OCI-LY7 (cell line): Measurements from ENCODE around the gene PRH2. TPM values are rescaled to one million over a fixed set of nuclear protein-coding genes. Genes with fewer than 3 reads are reported as not detected.

Source experiments
- BruUV-seq: library from RNA; stranded (reverse); fragments of 400-500 nt; replicated peaks from 2 replicates; lab custom pipeline; 2021; lab: Mats Ljungman, UMichigan
- CTCF ChIA-PET: fragments of 300-600 bp; sonication (Branson Sonifier 250); formaldehyde crosslinking; loops from one replicate; lab custom pipeline; 2022; ENCODE audit warnings: antibody characterized with exemption; ENCODE audit not compliant: unreplicated experiment; lab: Charles Lee
- POLR2A ChIA-PET: fragments of 300-600 bp; sonication (Branson Sonifier 250); formaldehyde crosslinking; loops from one replicate; lab custom pipeline; 2022; ENCODE audit warnings: antibody characterized with exemption; lab: Charles Lee
- DNase-seq: peaks from one replicate; pipeline ENCODE4 v3.0.0-alpha.2; 2015; ENCODE audit warnings: low spot score
- H2AFZ ChIP-seq: fragments of 200-600 bp; sonication (generic), shearing (Covaris generic); 2 replicates; pipeline ENCODE4 v1.6.1; 2014; ENCODE audit warnings: mild to moderate bottlenecking, antibody characterized with exemption, low read length, moderate library complexity
- H3K27ac ChIP-seq: fragments of 200-600 bp; sonication (generic); 2 replicates; pipeline ENCODE4 v1.5.1; 2014; ENCODE audit warnings: mixed run types, low read depth, mild to moderate bottlenecking, moderate library complexity, low read length, inconsistent platforms; ENCODE audit not compliant: poor library complexity, severe bottlenecking
- H3K36me3 ChIP-seq: fragments of 200-600 bp; sonication (generic); 2 replicates; pipeline ENCODE4 v1.6.1; 2014; ENCODE audit warnings: mild to moderate bottlenecking, antibody characterized with exemption, low read length, moderate library complexity, mixed read lengths; ENCODE audit not compliant: insufficient read depth
- H3K4me1 ChIP-seq: fragments of 200-600 bp; sonication (generic); 2 replicates; pipeline ENCODE4 v1.5.1; 2014; ENCODE audit warnings: mild to moderate bottlenecking, low read length; ENCODE audit not compliant: insufficient read depth, poor library complexity, severe bottlenecking
- H3K4me2 ChIP-seq: fragments of 200-600 bp; sonication (generic); 2 replicates; pipeline ENCODE4 v1.6.1; 2014; ENCODE audit warnings: mild to moderate bottlenecking, low read length
- H3K4me3 ChIP-seq: fragments of 200-600 bp; sonication (generic); 2 replicates; pipeline ENCODE4 v1.5.1; 2014; ENCODE audit warnings: mild to moderate bottlenecking, low read depth, low read length; ENCODE audit not compliant: poor library complexity, severe bottlenecking
- H3K79me2 ChIP-seq: fragments of 200-600 bp; sonication (generic); 2 replicates; pipeline ENCODE4 v1.6.1; 2016; ENCODE audit warnings: low read depth, mild to moderate bottlenecking, low read length, moderate library complexity, mixed read lengths; ENCODE audit not compliant: insufficient read depth
- H3K9me2 ChIP-seq: fragments of 200-600 bp; sonication (generic); 2 replicates; pipeline ENCODE4 v1.6.1; 2016; ENCODE audit warnings: mild to moderate bottlenecking, low read length, mixed read lengths; ENCODE audit not compliant: insufficient read depth
- H3K9me3 ChIP-seq: fragments of 200-600 bp; sonication (generic); 2 replicates; pipeline ENCODE4 v1.6.1; 2014; ENCODE audit warnings: mild to moderate bottlenecking, mixed run types, low read length, mixed read lengths
- H4K20me1 ChIP-seq: fragments of 200-600 bp; sonication (generic); 2 replicates; pipeline ENCODE4 v1.6.1; 2014; ENCODE audit warnings: mild to moderate bottlenecking, antibody characterized with exemption, low read length, moderate library complexity, mixed read lengths; ENCODE audit not compliant: insufficient read depth
- EZH2phosphoT487 ChIP-seq: fragments of 200-600 bp; sonication (generic); IDR thresholded peaks from 2 replicates; pipeline ENCODE4 v1.6.1; 2018; ENCODE audit warnings: low read depth, borderline replicate concordance, mild to moderate bottlenecking, mixed run types, antibody characterized with exemption, low read length, moderate library complexity, mixed read lengths
- intact Hi-C: fragments of 100-400 bp; cut with micrococcal nuclease; formaldehyde crosslinking; loops from one replicate; pipeline ENCODE4 v1.10.0; 2022; ENCODE audit not compliant: unreplicated experiment
- total RNA-seq, 2 experiments: library from RNA; depleted of rRNA in 1 of 2; stranded (reverse); fragments of >200 nt in 1 of 2; shearing (Covaris generic) in 1 of 2; gene quantifications; 2 replicates each; pipeline ENCODE4 v1.2.3, GENCODE V29; 2014 to 2022
- TF ChIP-seq, protein P1 (sequence below): fragments of 200-600 bp; sonication (generic); conservative IDR thresholded peaks from 2 replicates; pipeline ENCODE4 v1.5.1; 2014; ENCODE audit warnings: mild to moderate bottlenecking, antibody characterized with exemption, low read length, moderate library complexity, mixed read lengths

PRH2 gene
- total RNA-seq, 2 experiments from 2014 or later, result not detected

DNA sequence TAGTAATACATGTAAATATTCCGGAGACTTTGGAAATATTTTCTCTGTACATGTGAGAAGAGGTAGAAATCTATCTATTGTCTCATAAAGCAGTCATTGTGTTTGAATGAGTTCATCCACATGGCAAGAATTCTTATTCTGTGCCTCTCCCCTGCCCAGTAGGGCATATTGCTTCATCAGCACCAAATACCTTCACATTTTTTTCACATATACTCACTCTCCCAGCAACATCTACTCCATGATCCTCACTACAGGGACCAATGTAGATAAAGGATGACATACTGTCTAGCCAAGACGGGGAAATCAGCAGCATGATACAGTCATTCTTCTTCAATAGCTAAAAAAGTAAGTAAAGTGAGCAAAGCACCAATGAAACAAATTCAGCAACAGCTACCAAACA is 11.4 kb downstream of the PRH2 start:
- no peaks in the 10 kb centered on the region for H3K36me3 ChIP-seq
- no peaks in the 10 kb centered on the region for H3K9me2 ChIP-seq
- H4K20me1 ChIP-seq, result no peaks in the 10 kb centered on the region
- ChIA-PET POLR2A (no interaction called here), CTCF (no interaction called here)
- no peak overlapping the region for H3K4me3 ChIP-seq
- H3K79me2 ChIP-seq, result no peaks in the 10 kb centered on the region
- DNase-seq, result no peak
- no peak overlapping the region for H3K4me2 ChIP-seq
- BruUV-seq, result no TSS peak
- TF ChIP-seq, protein P1, sequence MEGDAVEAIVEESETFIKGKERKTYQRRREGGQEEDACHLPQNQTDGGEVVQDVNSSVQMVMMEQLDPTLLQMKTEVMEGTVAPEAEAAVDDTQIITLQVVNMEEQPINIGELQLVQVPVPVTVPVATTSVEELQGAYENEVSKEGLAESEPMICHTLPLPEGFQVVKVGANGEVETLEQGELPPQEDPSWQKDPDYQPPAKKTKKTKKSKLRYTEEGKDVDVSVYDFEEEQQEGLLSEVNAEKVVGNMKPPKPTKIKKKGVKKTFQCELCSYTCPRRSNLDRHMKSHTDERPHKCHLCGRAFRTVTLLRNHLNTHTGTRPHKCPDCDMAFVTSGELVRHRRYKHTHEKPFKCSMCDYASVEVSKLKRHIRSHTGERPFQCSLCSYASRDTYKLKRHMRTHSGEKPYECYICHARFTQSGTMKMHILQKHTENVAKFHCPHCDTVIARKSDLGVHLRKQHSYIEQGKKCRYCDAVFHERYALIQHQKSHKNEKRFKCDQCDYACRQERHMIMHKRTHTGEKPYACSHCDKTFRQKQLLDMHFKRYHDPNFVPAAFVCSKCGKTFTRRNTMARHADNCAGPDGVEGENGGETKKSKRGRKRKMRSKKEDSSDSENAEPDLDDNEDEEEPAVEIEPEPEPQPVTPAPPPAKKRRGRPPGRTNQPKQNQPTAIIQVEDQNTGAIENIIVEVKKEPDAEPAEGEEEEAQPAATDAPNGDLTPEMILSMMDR, result no peak
- no peaks in the 10 kb centered on the region for H3K9me3 ChIP-seq
- no peak overlapping the region for H2AFZ ChIP-seq
- H3K4me1 ChIP-seq, result no peaks in the 10 kb centered on the region
- no peak overlapping the region for H3K27ac ChIP-seq
- intact Hi-C loops, result no loop called here

GRCh38 chr12:10941369-10941768 is 12.3 kb downstream of the PRH2 start:
- Histone ChIP-seq H3K36me3 (no peaks in the 10 kb centered on the region), H3K4me3 (no peak overlapping the region), H3K9me2 (no peaks in the 10 kb centered on the region), H3K4me2 (no peak overlapping the region), H3K79me2 (no peaks in the 10 kb centered on the region), H2AFZ (no peak overlapping the region), H4K20me1 (no peaks in the 10 kb centered on the region), H3K27ac (no peak overlapping the region), H3K9me3 (no peaks in the 10 kb centered on the region), H3K4me1 (no peaks in the 10 kb centered on the region)
- BruUV-seq, result no TSS peak
- ChIA-PET POLR2A (no interaction called here), CTCF (no interaction called here)
- intact Hi-C loops, result no loop called here
- DNase-seq, result no peak
- TF ChIP-seq EZH2phosphoT487, result no peak
- TF ChIP-seq, protein P1, result no peak

DNA sequence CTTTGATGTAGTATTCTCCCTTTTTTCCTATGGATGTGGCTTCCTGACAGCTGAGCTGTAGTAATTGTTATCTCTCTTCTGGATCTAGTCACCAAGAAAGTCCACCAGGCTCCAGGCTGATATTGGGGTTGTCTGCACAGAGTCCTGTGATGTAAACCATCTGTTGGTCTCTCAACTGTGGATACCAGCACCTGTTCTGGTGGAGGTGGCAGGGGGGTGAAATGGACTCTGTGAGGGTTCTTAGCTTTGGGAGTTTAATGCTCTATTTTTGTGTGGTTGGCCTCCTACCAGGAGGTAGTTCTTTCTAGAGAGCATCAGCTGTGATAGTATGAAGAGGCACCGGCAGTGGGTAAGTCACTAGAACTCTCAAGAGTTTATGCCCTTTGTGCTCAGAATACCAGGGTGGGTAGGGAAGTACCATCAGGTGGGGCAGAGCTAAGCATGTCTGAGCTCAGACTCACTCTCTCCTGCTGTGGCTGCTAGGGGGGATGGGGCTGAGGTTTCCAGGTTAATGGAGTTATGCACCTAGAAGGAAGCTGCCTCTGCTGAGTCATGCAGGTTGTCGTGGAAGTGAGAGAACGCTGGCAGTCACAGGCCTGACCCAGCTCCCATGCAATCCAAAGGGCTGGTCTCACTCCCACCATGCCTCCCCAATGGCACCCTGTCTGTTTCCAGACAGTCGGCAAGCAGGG is 13.0 kb downstream of the PRH2 start:
- H3K9me3 ChIP-seq, result no peaks in the 10 kb centered on the region
- H2AFZ ChIP-seq, result no peak overlapping the region
- intact Hi-C loops, result no loop called here
- H3K4me2 ChIP-seq, result no peak overlapping the region
- no peaks in the 10 kb centered on the region for H3K79me2 ChIP-seq
- H4K20me1 ChIP-seq, result no peaks in the 10 kb centered on the region
- H3K4me1 ChIP-seq, result no peaks in the 10 kb centered on the region
- POLR2A ChIA-PET, result interaction anchor here (1.2 kb wide), 1 partner anchor 9 kb away, joined by 3 read pairs; no protein-coding TSS in a partner anchor
- no peak for DNase-seq
- TF ChIP-seq, protein P1, result no peak
- TF ChIP-seq EZH2phosphoT487, result no peak
- H3K27ac ChIP-seq, result no peak overlapping the region
- no TSS peak for BruUV-seq
- no peaks in the 10 kb centered on the region for H3K36me3 ChIP-seq
- no peak overlapping the region for H3K4me3 ChIP-seq
- no peaks in the 10 kb centered on the region for H3K9me2 ChIP-seq
- CTCF ChIA-PET, result no interaction called here
